ENCODE measurements around the gene LRCH1. TPM values are rescaled to one million over a fixed set of nuclear protein-coding genes. Genes with fewer than 3 reads are reported as not detected.

The LRCH1 gene
- polyA plus RNA-seq, 2 donors: 2.1 to 4.3 TPM

GRCh38 chr13:46649816-46650215 is 96.8 kb downstream of the LRCH1 start:
- Histone ChIP-seq H3K27ac (ENCODE audit: low read depth in 2 of 2, low read length in 1 of 2) (no peak overlapping the region), H3K4me1 (ENCODE audit: control insufficient read depth in 2 of 2, insufficient read depth in 2 of 2, low read length in 1 of 2) (no peaks in the 10 kb centered on the region), H3K36me3 (ENCODE audit: control insufficient read depth in 2 of 2, insufficient read depth in 2 of 2, low read length in 1 of 2) (no peaks in the 10 kb centered on the region), H3K4me3 (ENCODE audit: low read depth in 1 of 2, low read length in 2 of 2) (no peak overlapping the region), H3K9me3 (ENCODE audit: control insufficient read depth in 2 of 2, insufficient read depth in 1 of 2, low read depth in 1 of 2, low read length in 1 of 2) (no peaks in the 10 kb centered on the region), H3K27me3 (ENCODE audit: control insufficient read depth in 1 of 2, insufficient read depth in 2 of 2, low read length in 2 of 2) (no peaks in the 10 kb centered on the region)
- WGBS, 2 donors: 82% methylated on average over 1 of the region's 1 CpG

- Histone ChIP-seq H3K4me3 (ENCODE audit: low read depth in 1 of 2, low read length in 2 of 2) (no peak overlapping the region), H3K36me3 (ENCODE audit: control insufficient read depth in 2 of 2, insufficient read depth in 2 of 2, low read length in 1 of 2) (no peaks in the 10 kb centered on the region), H3K4me1 (ENCODE audit: control insufficient read depth in 2 of 2, insufficient read depth in 2 of 2, low read length in 1 of 2) (no peaks in the 10 kb centered on the region), H3K27me3 (ENCODE audit: control insufficient read depth in 1 of 2, insufficient read depth in 2 of 2, low read length in 2 of 2) (no peaks in the 10 kb centered on the region), H3K9me3 (ENCODE audit: control insufficient read depth in 2 of 2, insufficient read depth in 1 of 2, low read depth in 1 of 2, low read length in 1 of 2) (no peaks in the 10 kb centered on the region), H3K27ac (ENCODE audit: low read depth in 2 of 2, low read length in 1 of 2) (no peak overlapping the region)
- 61 to 65% methylated on average over 1 of the region's 1 CpG for WGBS, 2 donors
These were observed 102.0 kb downstream of the LRCH1 start for GRCh38 chr13:46654951-46655350.

- no peaks in the 10 kb centered on the region for H3K4me1 ChIP-seq (ENCODE audit: control insufficient read depth in 2 of 2, insufficient read depth in 2 of 2, low read length in 1 of 2)
- WGBS, 2 donors: 23 to 29% methylated on average over 8 of the region's 8 CpGs
- no peaks in the 10 kb centered on the region for H3K27me3 ChIP-seq (ENCODE audit: control insufficient read depth in 1 of 2, insufficient read depth in 2 of 2, low read length in 2 of 2)
- H3K36me3 ChIP-seq (ENCODE audit: control insufficient read depth in 2 of 2, insufficient read depth in 2 of 2, low read length in 1 of 2): no peaks in the 10 kb centered on the region
- no peaks in the 10 kb centered on the region for H3K9me3 ChIP-seq (ENCODE audit: control insufficient read depth in 2 of 2, insufficient read depth in 1 of 2, low read depth in 1 of 2, low read length in 1 of 2)
- no peak overlapping the region for H3K4me3 ChIP-seq (ENCODE audit: low read depth in 1 of 2, low read length in 2 of 2)
- no peak overlapping the region for H3K27ac ChIP-seq (ENCODE audit: low read depth in 2 of 2, low read length in 1 of 2)
These were observed 102.6 kb downstream of the LRCH1 start for GRCh38 chr13:46655377-46656180.

GRCh38 chr13:46656786-46657185 is 103.8 kb downstream of the LRCH1 start:
- H3K9me3 ChIP-seq (ENCODE audit: control insufficient read depth in 2 of 2, insufficient read depth in 1 of 2, low read depth in 1 of 2, low read length in 1 of 2): no peaks in the 10 kb centered on the region
- no peak overlapping the region for H3K4me3 ChIP-seq (ENCODE audit: low read depth in 1 of 2, low read length in 2 of 2)
- no peaks in the 10 kb centered on the region for H3K36me3 ChIP-seq (ENCODE audit: control insufficient read depth in 2 of 2, insufficient read depth in 2 of 2, low read length in 1 of 2)
- no peak overlapping the region for H3K27ac ChIP-seq (ENCODE audit: low read depth in 2 of 2, low read length in 1 of 2)
- H3K4me1 ChIP-seq (ENCODE audit: control insufficient read depth in 2 of 2, insufficient read depth in 2 of 2, low read length in 1 of 2): no peaks in the 10 kb centered on the region
- no peaks in the 10 kb centered on the region for H3K27me3 ChIP-seq (ENCODE audit: control insufficient read depth in 1 of 2, insufficient read depth in 2 of 2, low read length in 2 of 2)

- Histone ChIP-seq H3K27ac (ENCODE audit: low read depth in 2 of 2, low read length in 1 of 2) (no peak overlapping the region), H3K4me3 (ENCODE audit: low read depth in 1 of 2, low read length in 2 of 2) (no peak overlapping the region), H3K9me3 (ENCODE audit: control insufficient read depth in 2 of 2, insufficient read depth in 1 of 2, low read depth in 1 of 2, low read length in 1 of 2) (no peaks in the 10 kb centered on the region), H3K36me3 (ENCODE audit: control insufficient read depth in 2 of 2, insufficient read depth in 2 of 2, low read length in 1 of 2) (no peaks in the 10 kb centered on the region), H3K27me3 (ENCODE audit: control insufficient read depth in 1 of 2, insufficient read depth in 2 of 2, low read length in 2 of 2) (no peaks in the 10 kb centered on the region), H3K4me1 (ENCODE audit: control insufficient read depth in 2 of 2, insufficient read depth in 2 of 2, low read length in 1 of 2) (no peaks in the 10 kb centered on the region)
- WGBS, 2 donors: 79 to 91% methylated on average over 6 of the region's 6 CpGs
These were observed 106.6 kb downstream of the LRCH1 start for GRCh38 chr13:46659413-46660065.

GRCh38 chr13:46660416-46660815 is 107.4 kb downstream of the LRCH1 start:
- no peaks in the 10 kb centered on the region for H3K9me3 ChIP-seq (ENCODE audit: control insufficient read depth in 2 of 2, insufficient read depth in 1 of 2, low read depth in 1 of 2, low read length in 1 of 2)
- no peak overlapping the region for H3K4me3 ChIP-seq (ENCODE audit: low read depth in 1 of 2, low read length in 2 of 2)
- H3K27me3 ChIP-seq (ENCODE audit: control insufficient read depth in 1 of 2, insufficient read depth in 2 of 2, low read length in 2 of 2): no peaks in the 10 kb centered on the region
- H3K27ac ChIP-seq (ENCODE audit: low read depth in 2 of 2, low read length in 1 of 2): no peak overlapping the region
- H3K4me1 ChIP-seq (ENCODE audit: control insufficient read depth in 2 of 2, insufficient read depth in 2 of 2, low read length in 1 of 2): no peaks in the 10 kb centered on the region
- no peaks in the 10 kb centered on the region for H3K36me3 ChIP-seq (ENCODE audit: control insufficient read depth in 2 of 2, insufficient read depth in 2 of 2, low read length in 1 of 2)
- 84 to 88% methylated on average over 3 of the region's 3 CpGs for WGBS, 2 donors

- H3K9me3 ChIP-seq (ENCODE audit: control insufficient read depth in 2 of 2, insufficient read depth in 1 of 2, low read depth in 1 of 2, low read length in 1 of 2): no peaks in the 10 kb centered on the region
- no peak overlapping the region for H3K4me3 ChIP-seq (ENCODE audit: low read depth in 1 of 2, low read length in 2 of 2)
- H3K4me1 ChIP-seq (ENCODE audit: control insufficient read depth in 2 of 2, insufficient read depth in 2 of 2, low read length in 1 of 2): no peaks in the 10 kb centered on the region
- H3K36me3 ChIP-seq (ENCODE audit: control insufficient read depth in 2 of 2, insufficient read depth in 2 of 2, low read length in 1 of 2): no peaks in the 10 kb centered on the region
- no peak overlapping the region for H3K27ac ChIP-seq (ENCODE audit: low read depth in 2 of 2, low read length in 1 of 2)
- no peaks in the 10 kb centered on the region for H3K27me3 ChIP-seq (ENCODE audit: control insufficient read depth in 1 of 2, insufficient read depth in 2 of 2, low read length in 2 of 2)
- whole genome bisulfite sequencing, 2 donors: 71 to 87% methylated on average over 4 of the region's 4 CpGs
These were observed 107.9 kb downstream of the LRCH1 start for GRCh38 chr13:46660857-46661256.

- H3K27ac ChIP-seq (ENCODE audit: low read depth in 2 of 2, low read length in 1 of 2): no peak overlapping the region
- 60 to 79% methylated on average over 3 of the region's 3 CpGs for WGBS, 2 donors
These were observed 109.7 kb downstream of the LRCH1 start for GRCh38 chr13:46662690-46663089.

GRCh38 chr13:46663206-46664037 is 110.5 kb downstream of the LRCH1 start:
- H3K27ac ChIP-seq (ENCODE audit: low read depth in 2 of 2, low read length in 1 of 2): no peak overlapping the region
- 48 to 60% methylated on average over 3 of the region's 3 CpGs for WGBS, 2 donors
- H3K4me1 ChIP-seq (ENCODE audit: control insufficient read depth in 2 of 2, insufficient read depth in 2 of 2, low read length in 1 of 2): peaks cover 3 to 4% of the 10 kb centered on the region in 2 donors
- H3K36me3 ChIP-seq (ENCODE audit: control insufficient read depth in 2 of 2, insufficient read depth in 2 of 2, low read length in 1 of 2): no peaks in the 10 kb centered on the region
- H3K9me3 ChIP-seq (ENCODE audit: control insufficient read depth in 2 of 2, insufficient read depth in 1 of 2, low read depth in 1 of 2, low read length in 1 of 2): no peaks in the 10 kb centered on the region
- no peaks in the 10 kb centered on the region for H3K27me3 ChIP-seq (ENCODE audit: control insufficient read depth in 1 of 2, insufficient read depth in 2 of 2, low read length in 2 of 2)
- no peak overlapping the region for H3K4me3 ChIP-seq (ENCODE audit: low read depth in 1 of 2, low read length in 2 of 2)

More at GRCh38 chr13:46662690-46663089, 109.7 kb downstream of the LRCH1 start:
- Histone ChIP-seq H3K4me3 (ENCODE audit: low read depth in 1 of 2, low read length in 2 of 2) (no peak overlapping the region), H3K36me3 (ENCODE audit: control insufficient read depth in 2 of 2, insufficient read depth in 2 of 2, low read length in 1 of 2) (no peaks in the 10 kb centered on the region), H3K9me3 (ENCODE audit: control insufficient read depth in 2 of 2, insufficient read depth in 1 of 2, low read depth in 1 of 2, low read length in 1 of 2) (no peaks in the 10 kb centered on the region), H3K4me1 (ENCODE audit: control insufficient read depth in 2 of 2, insufficient read depth in 2 of 2, low read length in 1 of 2) (peaks cover 3 to 4% of the 10 kb centered on the region in 2 donors), H3K27me3 (ENCODE audit: control insufficient read depth in 1 of 2, insufficient read depth in 2 of 2, low read length in 2 of 2) (no peaks in the 10 kb centered on the region)
